Measurements from ENCODE around the gene ZNF679. TPM values are rescaled to one million over a fixed set of nuclear protein-coding genes. Genes with fewer than 3 reads are reported as not detected.
"Not testable (repeated sequence)": the region's sequence is repeated elsewhere in the genome, so short reads cannot be mapped to it uniquely, and the experiment has no call there.

Gene ZNF679
- not detected for total RNA-seq

DNA sequence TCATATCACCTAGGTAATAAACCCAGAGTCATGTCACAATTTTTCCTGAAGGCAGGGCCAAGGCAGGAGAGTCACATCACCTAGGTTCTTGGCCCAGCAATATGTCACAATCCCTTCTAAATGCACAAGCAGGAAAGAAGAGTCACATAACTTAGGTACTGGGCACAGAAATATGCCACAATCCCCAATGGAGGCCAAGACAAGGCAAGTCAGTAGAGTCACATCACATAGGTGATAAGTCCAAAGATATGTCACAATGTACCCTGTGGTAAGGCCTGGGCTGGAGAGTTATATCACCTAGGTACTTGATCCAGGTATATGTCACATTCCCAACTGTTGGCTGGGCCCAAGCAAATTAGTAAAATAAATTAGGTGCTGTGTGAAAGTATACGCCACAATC is at the start of gene ZNF679:
ZNF679 (plus strand) TSS at position 301 of the 400 bp plus-strand sequence. CDS start 20,644 bp downstream, outside the sequence.
- H3K27me3 Mint-ChIP-seq: not testable (repeated sequence)

DNA sequence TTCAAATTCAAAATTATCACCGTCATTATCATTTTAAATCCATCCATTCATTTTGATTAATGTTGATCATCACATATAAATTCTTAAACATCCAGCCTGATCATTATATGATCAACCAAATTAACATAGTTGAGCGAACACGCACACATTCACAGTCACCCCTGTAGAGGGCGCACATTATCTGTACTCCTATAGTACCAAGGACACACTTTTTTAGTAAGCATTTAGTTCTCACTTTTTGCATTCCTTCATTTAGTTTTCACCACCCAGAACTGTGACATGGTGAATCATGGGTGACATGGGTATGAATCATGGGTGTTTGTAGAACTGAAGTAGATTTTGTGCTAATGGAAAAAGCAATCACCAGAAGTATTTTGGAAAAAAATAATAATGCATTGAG is 47.3 kb upstream of the ZNF679 start:
- Mint-ChIP-seq H3K9me3 (peaks cover 8% of the 10 kb centered on the region), H3K27me3 (no peaks in the 10 kb centered on the region), H3K36me3 (no peaks in the 10 kb centered on the region), H3K27ac (no peak overlapping the region), H3K4me3 (no peak overlapping the region), H3K4me1 (no peaks in the 10 kb centered on the region)
- DNase-seq (no peak), ATAC-seq (ENCODE audit: low read depth) (no peak)
- POLR2A ChIA-PET: no interaction called here

More for the DNA sequence above, at the start of gene ZNF679:
- H3K36me3 Mint-ChIP-seq; H3K4me1 Mint-ChIP-seq; ATAC-seq (ENCODE audit: low read depth); DNase-seq; H3K27ac Mint-ChIP-seq; H3K4me3 Mint-ChIP-seq; POLR2A ChIA-PET: not testable (repeated sequence)
- H3K9me3 Mint-ChIP-seq: peaks cover 31% of the 10 kb centered on the region

DNA sequence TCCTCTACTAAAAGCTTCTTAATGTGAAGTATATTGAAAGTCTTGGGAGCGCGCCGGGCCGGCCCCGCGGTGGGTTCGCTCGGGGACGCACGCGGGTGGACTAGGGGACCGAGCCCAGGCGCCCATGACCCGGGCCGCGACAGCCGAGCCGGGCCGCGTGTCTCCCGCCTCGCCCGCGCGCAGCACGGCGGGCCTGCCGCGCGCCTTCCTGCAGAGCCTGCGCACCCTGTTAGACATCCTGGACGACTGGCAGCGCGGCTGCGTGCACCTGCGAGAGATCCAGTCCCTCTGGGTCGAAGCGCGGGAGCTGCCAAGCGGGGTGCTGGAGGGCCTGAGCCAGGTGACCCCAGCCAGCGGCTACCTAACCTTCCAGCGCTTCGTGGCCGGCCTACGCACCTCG is 46.7 kb upstream of the ZNF679 start:
- Mint-ChIP-seq H3K4me1 (no peaks in the 10 kb centered on the region), H3K27ac (no peak overlapping the region), H3K9me3 (peaks cover 8% of the 10 kb centered on the region), H3K4me3 (no peak overlapping the region), H3K27me3 (no peaks in the 10 kb centered on the region), H3K36me3 (no peaks in the 10 kb centered on the region)
- ATAC-seq (ENCODE audit: low read depth) (no peak), DNase-seq (no peak)
- POLR2A ChIA-PET: no interaction called here

DNA sequence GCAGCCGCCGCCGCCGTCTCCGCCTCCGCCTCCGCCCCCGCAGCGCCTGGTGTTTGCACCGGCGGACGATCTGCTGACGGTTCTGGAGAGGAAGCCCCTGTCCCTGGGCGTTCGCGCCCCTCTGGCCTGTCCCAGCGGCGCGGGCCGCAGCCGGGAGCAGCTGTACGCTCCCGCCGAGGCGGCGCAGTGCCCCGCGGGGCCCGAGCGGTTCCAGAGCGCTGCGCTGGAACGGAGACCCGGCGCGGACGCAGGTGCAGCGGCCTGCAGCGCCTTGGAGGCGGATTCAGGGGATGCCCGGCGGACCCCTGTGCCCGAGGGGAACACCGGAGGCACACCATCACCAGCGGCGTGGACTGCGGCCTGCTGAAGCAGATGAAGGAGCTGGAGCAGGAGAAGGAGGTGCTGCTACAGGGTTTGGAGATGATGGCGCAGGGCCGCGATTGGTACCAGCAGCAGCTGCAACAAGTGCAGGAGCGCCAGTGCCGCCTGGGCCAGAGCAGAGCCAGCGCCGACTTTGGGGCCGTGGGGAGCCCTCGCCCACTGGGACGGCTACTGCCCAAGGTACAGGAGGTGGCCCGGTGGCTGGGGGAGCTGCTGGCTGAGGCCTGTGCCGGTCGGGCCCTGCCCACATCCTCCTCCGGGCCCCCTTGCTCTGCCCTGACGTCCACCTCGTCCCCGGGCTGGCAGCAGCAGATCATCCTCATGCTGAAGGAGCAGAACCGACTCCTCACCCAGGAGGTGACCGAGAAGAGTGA is 46.1 kb upstream of the ZNF679 start:
- Mint-ChIP-seq H3K4me1 (no peaks in the 10 kb centered on the region), H3K27me3 (no peaks in the 10 kb centered on the region), H3K9me3 (peaks cover 8% of the 10 kb centered on the region), H3K4me3 (no peak overlapping the region), H3K36me3 (no peaks in the 10 kb centered on the region), H3K27ac (no peak overlapping the region)
- ATAC-seq (ENCODE audit: low read depth) (no peak), DNase-seq (no peak)
- POLR2A ChIA-PET: no interaction called here

DNA sequence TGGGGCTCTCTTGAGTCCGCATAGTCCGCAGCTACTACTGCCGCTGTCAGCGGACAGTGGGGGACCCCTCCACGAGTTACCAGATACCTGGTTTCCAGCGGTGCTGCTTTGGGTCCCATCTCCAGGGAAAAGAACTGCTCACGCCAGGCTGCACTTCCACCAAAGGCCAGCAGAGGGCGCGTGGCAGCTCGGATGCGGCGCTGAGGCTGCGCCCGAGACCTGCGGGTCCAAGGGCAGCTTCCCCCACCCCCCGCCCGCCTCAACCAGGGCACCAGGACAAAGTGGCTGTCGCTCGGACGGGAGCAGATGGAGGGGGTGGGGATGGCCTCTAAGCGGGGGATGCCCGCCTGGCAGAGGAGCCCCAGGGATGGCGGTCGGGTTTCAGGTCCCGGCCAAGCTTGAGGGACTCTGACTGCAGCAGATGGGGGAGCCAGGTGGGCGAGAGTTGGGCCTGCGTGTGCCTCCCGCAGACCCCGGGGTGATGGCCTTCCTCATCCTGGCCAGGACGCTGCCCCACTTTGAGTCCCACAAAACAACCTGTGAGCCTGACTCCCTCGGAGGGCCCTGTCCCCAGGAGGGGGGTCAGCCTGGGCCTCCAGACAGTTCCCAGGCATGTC is 45.0 kb upstream of the ZNF679 start:
- ATAC-seq (ENCODE audit: low read depth) (no peak), DNase-seq (peak; percentile 37)
- Mint-ChIP-seq H3K9me3 (peaks cover 8% of the 10 kb centered on the region), H3K27ac (no peak overlapping the region), H3K4me3 (no peak overlapping the region), H3K36me3 (no peaks in the 10 kb centered on the region), H3K4me1 (no peaks in the 10 kb centered on the region), H3K27me3 (no peaks in the 10 kb centered on the region)
- POLR2A ChIA-PET: no interaction called here

DNA sequence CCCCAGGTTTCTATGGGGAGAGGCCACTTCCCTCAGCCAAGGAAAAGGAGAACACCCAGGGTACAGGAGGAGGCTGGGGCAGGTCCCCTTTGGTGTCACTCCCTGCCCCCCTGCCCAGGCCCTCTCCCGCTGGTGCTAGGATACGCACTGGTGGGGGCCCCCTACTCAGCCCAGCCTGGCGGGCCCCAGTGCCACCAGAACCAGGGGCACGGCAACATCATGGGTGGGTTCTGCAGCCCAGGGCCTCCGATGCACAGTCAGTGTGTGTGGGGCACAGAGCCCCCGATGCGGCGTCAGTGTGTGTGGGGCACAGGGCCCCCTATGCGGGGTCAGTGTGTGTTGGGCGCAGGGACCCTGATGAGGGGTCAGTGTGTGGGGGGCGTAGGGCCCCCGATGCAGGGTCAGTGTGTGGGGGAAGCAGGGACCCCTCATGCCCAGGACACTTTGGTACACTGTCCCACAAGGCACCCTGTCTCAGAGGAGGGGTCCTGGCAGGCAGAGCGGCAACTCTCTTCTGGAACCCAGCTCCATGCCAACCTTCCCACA is 44.4 kb upstream of the ZNF679 start:
- no peak overlapping the region for H3K27ac Mint-ChIP-seq
- peaks cover 7% of the 10 kb centered on the region for H3K9me3 Mint-ChIP-seq
- no peak for ATAC-seq (ENCODE audit: low read depth)
- H3K27me3 Mint-ChIP-seq: no peaks in the 10 kb centered on the region
- DNase-seq: no peak
- POLR2A ChIA-PET: no interaction called here
- H3K4me1 Mint-ChIP-seq: no peaks in the 10 kb centered on the region
- H3K4me3 Mint-ChIP-seq: no peak overlapping the region
- H3K36me3 Mint-ChIP-seq: no peaks in the 10 kb centered on the region

DNA sequence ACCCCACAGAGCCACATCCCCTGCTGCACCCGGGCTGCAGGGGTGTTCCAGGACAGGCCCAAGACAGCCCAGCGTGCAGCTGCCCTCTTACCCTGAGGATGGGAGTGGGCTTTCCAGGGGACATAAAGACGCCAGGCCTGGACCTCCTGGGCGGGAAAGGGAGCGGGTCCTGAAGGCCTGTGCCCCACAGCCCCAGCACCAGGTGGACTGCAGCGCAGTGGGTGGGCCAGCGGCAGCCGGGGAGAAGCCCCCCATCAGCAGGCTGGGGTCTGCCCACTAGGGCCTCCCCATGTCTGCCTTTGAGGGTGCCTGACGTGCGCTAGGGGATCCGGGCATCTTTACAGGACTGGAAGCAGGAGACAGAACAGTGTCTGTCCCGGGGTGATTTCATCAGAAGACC is 43.9 kb upstream of the ZNF679 start:
- DNase-seq (no peak), ATAC-seq (ENCODE audit: low read depth) (no peak)
- Mint-ChIP-seq H3K4me1 (no peaks in the 10 kb centered on the region), H3K27ac (no peak overlapping the region), H3K36me3 (no peaks in the 10 kb centered on the region), H3K27me3 (no peaks in the 10 kb centered on the region), H3K9me3 (peaks cover 9% of the 10 kb centered on the region), H3K4me3 (no peak overlapping the region)
- POLR2A ChIA-PET: no interaction called here

DNA sequence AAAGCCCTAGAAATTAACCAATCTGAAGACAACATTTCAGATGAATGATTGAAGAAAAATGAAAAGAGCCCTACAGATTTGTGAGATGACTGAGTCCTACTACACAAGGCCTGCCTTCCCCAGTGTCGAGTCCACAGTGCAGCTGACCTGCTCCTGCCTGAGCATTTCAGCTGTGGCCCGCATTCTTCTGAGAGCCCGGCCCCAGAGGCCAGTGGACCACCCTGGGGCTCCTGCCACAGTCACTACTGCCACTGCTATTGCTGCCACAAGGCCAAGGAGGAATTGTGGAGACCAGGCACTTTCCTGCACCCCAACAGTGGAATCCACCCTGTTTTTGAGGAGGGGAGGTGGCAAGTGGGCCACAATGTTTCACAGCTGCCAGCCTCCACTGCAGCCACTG is 40.9 kb upstream of the ZNF679 start:
- H3K9me3 Mint-ChIP-seq: peaks cover 6% of the 10 kb centered on the region
- ATAC-seq (ENCODE audit: low read depth): no peak
- no peak for DNase-seq
- H3K27ac Mint-ChIP-seq: no peak overlapping the region
- no peaks in the 10 kb centered on the region for H3K4me1 Mint-ChIP-seq
- no peaks in the 10 kb centered on the region for H3K36me3 Mint-ChIP-seq
- H3K4me3 Mint-ChIP-seq: no peak overlapping the region
- no peaks in the 10 kb centered on the region for H3K27me3 Mint-ChIP-seq
- POLR2A ChIA-PET: no interaction called here

DNA sequence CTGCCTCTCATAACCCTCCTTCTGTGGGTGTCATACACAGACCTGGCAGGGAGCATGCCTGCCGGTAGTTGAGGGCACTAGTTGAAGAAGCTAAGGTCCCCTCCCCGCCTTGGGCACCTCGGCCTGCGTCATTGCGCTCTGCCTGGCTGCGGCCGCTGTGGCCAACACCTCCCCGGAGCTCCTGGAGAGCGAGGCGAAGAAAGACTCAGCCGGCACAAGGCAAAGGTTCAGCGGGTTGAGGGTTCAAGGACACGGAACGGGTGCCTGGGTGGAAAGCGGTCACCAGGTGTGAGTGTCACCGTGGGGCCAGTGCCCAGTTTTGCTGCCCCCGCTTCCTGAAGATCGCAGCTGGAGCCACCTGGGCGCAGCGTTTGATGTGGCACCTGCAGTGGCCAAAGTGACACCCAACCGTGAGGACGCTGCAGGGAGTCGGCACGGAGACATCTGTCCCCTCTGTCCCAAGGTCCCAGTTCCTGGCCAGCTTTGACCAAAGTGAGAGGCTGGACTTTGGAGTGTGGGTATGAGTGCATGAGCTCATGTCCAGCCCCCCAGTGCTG is 36.0 kb upstream of the ZNF679 start:
- peaks cover 3% of the 10 kb centered on the region for H3K9me3 Mint-ChIP-seq
- no peaks in the 10 kb centered on the region for H3K36me3 Mint-ChIP-seq
- ATAC-seq (ENCODE audit: low read depth) (no peak), DNase-seq (no peak)
- no peaks in the 10 kb centered on the region for H3K4me1 Mint-ChIP-seq
- POLR2A ChIA-PET: no interaction called here
- H3K27me3 Mint-ChIP-seq: no peaks in the 10 kb centered on the region
- H3K27ac Mint-ChIP-seq: no peak overlapping the region
- no peak overlapping the region for H3K4me3 Mint-ChIP-seq

DNA sequence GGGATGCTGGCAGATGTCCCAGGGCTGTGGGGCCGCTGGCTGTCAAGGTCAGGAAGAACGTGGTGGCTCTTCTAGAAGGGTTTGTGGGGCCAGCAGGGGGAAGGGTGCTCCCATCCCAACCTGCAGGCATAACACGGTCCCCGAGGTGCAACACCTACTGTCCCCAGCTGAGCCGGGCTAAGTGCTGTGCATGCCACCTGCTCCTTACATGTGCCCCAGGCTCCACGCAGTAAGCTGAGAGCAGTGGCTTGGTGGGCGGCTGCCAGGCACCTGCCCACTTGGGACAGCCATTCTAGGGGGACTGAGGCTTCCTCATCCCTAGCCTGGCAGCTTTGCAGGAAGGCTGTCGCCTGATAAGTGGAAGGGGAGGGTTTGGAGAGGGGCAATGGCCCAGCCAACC is 35.5 kb upstream of the ZNF679 start:
- no peak for ATAC-seq (ENCODE audit: low read depth)
- H3K27me3 Mint-ChIP-seq: no peaks in the 10 kb centered on the region
- H3K36me3 Mint-ChIP-seq: no peaks in the 10 kb centered on the region

DNA sequence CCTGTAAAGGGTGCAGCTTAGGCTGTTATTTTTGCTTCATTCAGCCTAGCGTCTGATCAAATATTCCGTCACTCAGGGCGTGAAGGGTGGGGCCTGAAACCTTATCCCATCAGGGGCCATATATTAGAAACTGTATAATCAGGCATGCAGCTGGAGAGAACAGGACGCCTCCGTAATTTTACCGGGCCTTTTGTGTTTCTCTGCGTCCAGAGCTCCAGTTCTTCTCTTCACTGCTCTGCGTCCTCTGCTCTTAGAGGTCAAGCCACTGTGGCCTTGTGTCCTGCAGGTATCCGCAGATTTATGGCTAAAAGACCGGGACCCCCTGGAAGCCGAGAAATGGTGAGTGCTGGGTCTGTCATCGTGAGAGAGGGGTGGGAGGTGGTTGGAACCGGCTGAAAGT is 21.4 kb upstream of the ZNF679 start, which contains the start of gene ZNF735:
ZNF735 (plus strand) TSS at position 301 of the 400 bp plus-strand sequence; CDS start at position 301, 0 bp downstream.
- Mint-ChIP-seq H3K27me3 (no peaks in the 10 kb centered on the region), H3K4me3 (no peak within 1 kb of the TSS), H3K9me3 (peaks cover 12% of the 10 kb centered on the region), H3K27ac (no peak within 1 kb of the TSS), H3K36me3 (peaks cover 1% of the 10 kb centered on the region), H3K4me1 (no peaks in the 10 kb centered on the region)
- ATAC-seq (ENCODE audit: low read depth) (no peak), DNase-seq (no peak)
- POLR2A ChIA-PET: no interaction called here

More for the DNA sequence above, 35.5 kb upstream of the ZNF679 start:
- no peak for DNase-seq
- H3K4me3 Mint-ChIP-seq: no peak overlapping the region
- H3K4me1 Mint-ChIP-seq: no peaks in the 10 kb centered on the region
- no peak overlapping the region for H3K27ac Mint-ChIP-seq
- peaks cover 3% of the 10 kb centered on the region for H3K9me3 Mint-ChIP-seq
- POLR2A ChIA-PET: no interaction called here

DNA sequence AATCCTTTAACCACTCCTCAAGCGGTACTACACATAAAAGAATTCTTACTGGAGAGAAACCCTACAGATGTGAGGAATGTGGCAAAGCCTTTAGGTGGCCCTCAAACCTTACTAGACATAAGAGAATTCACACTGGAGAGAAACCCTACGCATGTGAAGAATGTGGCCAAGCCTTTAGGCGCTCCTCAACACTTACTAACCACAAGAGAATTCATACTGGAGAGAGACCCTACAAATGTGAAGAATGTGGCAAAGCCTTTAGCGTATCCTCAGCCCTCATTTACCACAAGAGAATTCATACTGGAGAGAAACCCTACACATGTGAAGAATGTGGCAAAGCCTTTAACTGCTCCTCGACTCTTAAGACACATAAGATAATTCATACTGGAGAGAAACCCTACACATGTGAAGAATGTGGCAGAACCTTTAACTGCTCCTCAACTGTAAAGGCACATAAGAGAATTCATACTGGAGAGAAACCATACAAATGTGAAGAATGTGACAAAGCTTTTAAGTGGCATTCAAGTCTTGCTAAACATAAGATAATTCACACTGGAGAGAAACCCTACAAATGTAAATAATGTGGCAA is 8.5 kb upstream of the ZNF679 start:
- DNase-seq; POLR2A ChIA-PET; H3K27ac Mint-ChIP-seq; H3K4me3 Mint-ChIP-seq; H3K36me3 Mint-ChIP-seq; H3K4me1 Mint-ChIP-seq; ATAC-seq (ENCODE audit: low read depth); H3K27me3 Mint-ChIP-seq: not testable (repeated sequence)
- H3K9me3 Mint-ChIP-seq: peaks cover 30% of the 10 kb centered on the region

DNA sequence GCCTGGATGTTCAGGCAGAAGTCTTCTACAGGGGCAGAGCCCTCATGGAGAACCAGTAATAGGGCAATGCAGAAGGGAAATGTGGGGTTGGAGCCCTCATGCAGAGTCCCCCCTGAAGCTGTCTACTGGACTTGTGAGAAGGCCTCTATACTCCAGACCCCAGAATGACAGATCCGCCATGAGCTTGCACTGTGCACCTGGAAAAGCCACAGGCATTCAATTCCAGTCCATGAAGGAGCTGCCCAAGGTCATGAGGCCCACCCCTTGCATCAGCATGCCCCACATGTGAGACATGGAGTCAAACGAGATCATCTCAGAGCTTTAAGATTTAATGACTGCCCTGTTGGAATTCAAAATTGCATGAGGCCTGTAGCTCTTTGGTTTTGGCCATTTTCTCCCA is 4.9 kb upstream of the ZNF679 start:
- peaks cover 35% of the 10 kb centered on the region for H3K9me3 Mint-ChIP-seq

More for the DNA sequence above, 4.9 kb upstream of the ZNF679 start:
- DNase-seq: no peak
- Mint-ChIP-seq H3K27me3 (no peaks in the 10 kb centered on the region), H3K4me1 (no peaks in the 10 kb centered on the region), H3K4me3 (no peak overlapping the region), H3K27ac (no peak overlapping the region), H3K36me3 (no peaks in the 10 kb centered on the region)
- no peak for ATAC-seq (ENCODE audit: low read depth)
- POLR2A ChIA-PET: no interaction called here
